Liver (tissue), 3 donors: Measurements from ENCODE around the gene DYNLL2.

ENCODE experiments used
- ATF3 ChIP-seq: IDR thresholded peaks from 2 replicates; pipeline ENCODE4 v1.6.1; 2016; ENCODE audit warnings: antibody characterized with exemption
- EGR1 ChIP-seq, 2 donors: IDR thresholded peaks; 2 replicates each; pipeline ENCODE4 v1.6.1; 2016 to 2018; ENCODE audit warnings: antibody characterized with exemption in 2 of 2, low read depth in 2 of 2
- GABPA ChIP-seq, 2 donors: IDR thresholded peaks in 1 of 2; conservative IDR thresholded peaks in 1 of 2; 2 replicates each; pipeline ENCODE4 v1.6.1; 2016; ENCODE audit warnings: antibody characterized with exemption in 2 of 2, mild to moderate bottlenecking in 1 of 2, moderate library complexity in 1 of 2
- HNF4G ChIP-seq: IDR thresholded peaks from 2 replicates; pipeline ENCODE4 v1.6.1; 2016; ENCODE audit warnings: antibody characterized with exemption
- JUND ChIP-seq, 2 donors: IDR thresholded peaks; 2 replicates each; pipeline ENCODE4 v1.6.1; 2016; ENCODE audit warnings: antibody characterized with exemption in 2 of 2
- NR2F2 ChIP-seq: IDR thresholded peaks from 2 replicates; pipeline ENCODE4 v1.6.1; 2016; ENCODE audit warnings: antibody characterized with exemption
- RXRA ChIP-seq, 2 donors: IDR thresholded peaks; 2 replicates each; pipeline ENCODE4 v1.6.1; 2017 to 2018; ENCODE audit warnings: antibody characterized with exemption in 2 of 2, mild to moderate bottlenecking in 1 of 2
- SP1 ChIP-seq: IDR thresholded peaks from 2 replicates; pipeline ENCODE4 v1.6.1; 2018; ENCODE audit warnings: antibody characterized with exemption, mild to moderate bottlenecking
- TAF1 ChIP-seq: conservative IDR thresholded peaks from 2 replicates; pipeline ENCODE4 v1.6.1; 2016; ENCODE audit warnings: antibody characterized with exemption, mild to moderate bottlenecking
- YY1 ChIP-seq: IDR thresholded peaks from 2 replicates; pipeline ENCODE4 v1.6.1; 2016; ENCODE audit warnings: antibody characterized with exemption, mild to moderate bottlenecking
- ZBTB33 ChIP-seq: IDR thresholded peaks from 2 replicates; pipeline ENCODE4 v1.6.1; 2016; ENCODE audit warnings: antibody characterized with exemption
- TF ChIP-seq, protein P1 (sequence below): fragments of 150-350 bp; IDR thresholded peaks from 2 replicates; pipeline ENCODE4 v1.5.1; 2017; ENCODE audit warnings: improper control_type of control experiment, low read depth, low read length; ENCODE audit not compliant: missing input control
- TF ChIP-seq, protein P2 (sequence below): IDR thresholded peaks from 2 replicates; pipeline ENCODE4 v1.6.1; 2016; ENCODE audit warnings: antibody characterized with exemption
- TF ChIP-seq, protein P3 (sequence below): IDR thresholded peaks from 2 replicates; pipeline ENCODE4 v1.6.1; 2016; ENCODE audit warnings: antibody characterized with exemption, mild to moderate bottlenecking
- donor health status: healthy.
- donor health status: healthy.

DNA sequence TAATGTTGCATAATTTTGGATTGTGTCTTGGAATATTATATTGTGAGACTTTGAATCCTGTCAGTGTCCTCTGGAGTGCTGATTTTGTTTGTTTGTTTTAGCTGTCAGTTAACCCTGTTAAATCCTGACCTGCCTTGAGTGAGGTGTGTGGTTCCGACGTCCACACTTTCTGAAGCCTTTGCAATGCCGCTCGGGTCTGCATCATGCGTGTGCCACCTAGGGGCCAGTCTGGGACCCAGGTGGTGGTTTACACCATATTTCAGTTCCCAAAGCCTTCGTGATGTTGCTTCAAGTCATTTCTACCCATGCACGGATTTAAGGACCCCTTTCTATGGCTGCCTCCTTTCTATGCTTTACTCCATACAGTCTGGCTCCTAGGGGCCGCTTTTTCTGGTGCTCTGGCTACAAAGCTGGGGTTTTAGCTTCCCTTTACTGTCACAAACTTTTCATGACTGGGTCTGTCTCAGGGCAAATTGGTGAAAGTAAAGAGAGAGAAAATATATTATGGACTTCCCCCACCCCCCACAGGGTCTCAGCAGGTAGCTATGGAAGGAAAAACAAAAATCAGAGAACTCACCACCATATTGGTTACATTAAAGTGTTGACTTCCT lies 53.6 kb downstream of the DYNLL2 start:
- TF ChIP-seq, protein P1, sequence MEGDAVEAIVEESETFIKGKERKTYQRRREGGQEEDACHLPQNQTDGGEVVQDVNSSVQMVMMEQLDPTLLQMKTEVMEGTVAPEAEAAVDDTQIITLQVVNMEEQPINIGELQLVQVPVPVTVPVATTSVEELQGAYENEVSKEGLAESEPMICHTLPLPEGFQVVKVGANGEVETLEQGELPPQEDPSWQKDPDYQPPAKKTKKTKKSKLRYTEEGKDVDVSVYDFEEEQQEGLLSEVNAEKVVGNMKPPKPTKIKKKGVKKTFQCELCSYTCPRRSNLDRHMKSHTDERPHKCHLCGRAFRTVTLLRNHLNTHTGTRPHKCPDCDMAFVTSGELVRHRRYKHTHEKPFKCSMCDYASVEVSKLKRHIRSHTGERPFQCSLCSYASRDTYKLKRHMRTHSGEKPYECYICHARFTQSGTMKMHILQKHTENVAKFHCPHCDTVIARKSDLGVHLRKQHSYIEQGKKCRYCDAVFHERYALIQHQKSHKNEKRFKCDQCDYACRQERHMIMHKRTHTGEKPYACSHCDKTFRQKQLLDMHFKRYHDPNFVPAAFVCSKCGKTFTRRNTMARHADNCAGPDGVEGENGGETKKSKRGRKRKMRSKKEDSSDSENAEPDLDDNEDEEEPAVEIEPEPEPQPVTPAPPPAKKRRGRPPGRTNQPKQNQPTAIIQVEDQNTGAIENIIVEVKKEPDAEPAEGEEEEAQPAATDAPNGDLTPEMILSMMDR: peak; percentile 34
- no peak for TF ChIP-seq ZBTB33
- TF ChIP-seq TAF1: no peak
- TF ChIP-seq JUND (IDR thresholded peaks at IDR 0.05): no peak
- TF ChIP-seq, protein P2, sequence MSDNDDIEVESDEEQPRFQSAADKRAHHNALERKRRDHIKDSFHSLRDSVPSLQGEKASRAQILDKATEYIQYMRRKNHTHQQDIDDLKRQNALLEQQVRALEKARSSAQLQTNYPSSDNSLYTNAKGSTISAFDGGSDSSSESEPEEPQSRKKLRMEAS: no peak
- no peak for TF ChIP-seq HNF4G
- no peak for TF ChIP-seq ATF3
- TF ChIP-seq, protein P3, sequence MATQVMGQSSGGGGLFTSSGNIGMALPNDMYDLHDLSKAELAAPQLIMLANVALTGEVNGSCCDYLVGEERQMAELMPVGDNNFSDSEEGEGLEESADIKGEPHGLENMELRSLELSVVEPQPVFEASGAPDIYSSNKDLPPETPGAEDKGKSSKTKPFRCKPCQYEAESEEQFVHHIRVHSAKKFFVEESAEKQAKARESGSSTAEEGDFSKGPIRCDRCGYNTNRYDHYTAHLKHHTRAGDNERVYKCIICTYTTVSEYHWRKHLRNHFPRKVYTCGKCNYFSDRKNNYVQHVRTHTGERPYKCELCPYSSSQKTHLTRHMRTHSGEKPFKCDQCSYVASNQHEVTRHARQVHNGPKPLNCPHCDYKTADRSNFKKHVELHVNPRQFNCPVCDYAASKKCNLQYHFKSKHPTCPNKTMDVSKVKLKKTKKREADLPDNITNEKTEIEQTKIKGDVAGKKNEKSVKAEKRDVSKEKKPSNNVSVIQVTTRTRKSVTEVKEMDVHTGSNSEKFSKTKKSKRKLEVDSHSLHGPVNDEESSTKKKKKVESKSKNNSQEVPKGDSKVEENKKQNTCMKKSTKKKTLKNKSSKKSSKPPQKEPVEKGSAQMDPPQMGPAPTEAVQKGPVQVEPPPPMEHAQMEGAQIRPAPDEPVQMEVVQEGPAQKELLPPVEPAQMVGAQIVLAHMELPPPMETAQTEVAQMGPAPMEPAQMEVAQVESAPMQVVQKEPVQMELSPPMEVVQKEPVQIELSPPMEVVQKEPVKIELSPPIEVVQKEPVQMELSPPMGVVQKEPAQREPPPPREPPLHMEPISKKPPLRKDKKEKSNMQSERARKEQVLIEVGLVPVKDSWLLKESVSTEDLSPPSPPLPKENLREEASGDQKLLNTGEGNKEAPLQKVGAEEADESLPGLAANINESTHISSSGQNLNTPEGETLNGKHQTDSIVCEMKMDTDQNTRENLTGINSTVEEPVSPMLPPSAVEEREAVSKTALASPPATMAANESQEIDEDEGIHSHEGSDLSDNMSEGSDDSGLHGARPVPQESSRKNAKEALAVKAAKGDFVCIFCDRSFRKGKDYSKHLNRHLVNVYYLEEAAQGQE: no peak
- TF ChIP-seq YY1: no peak
- TF ChIP-seq EGR1 (IDR thresholded peaks at IDR 0.05; ENCODE audit: low read depth in 2 of 2): no peak
- no peak for TF ChIP-seq GABPA (IDR thresholded peaks at IDR 0.05 in 1 of 2, conservative IDR thresholded peaks at IDR 0.05 in 1 of 2)
- no peak for TF ChIP-seq SP1
- TF ChIP-seq RXRA (IDR thresholded peaks at IDR 0.05): no peak
- no peak for TF ChIP-seq NR2F2
